HG02678 (cell line): Measurements from ENCODE around the gene AGAP4.
"Not testable (repeated sequence)": the region's sequence is repeated elsewhere in the genome, so short reads cannot be mapped to it uniquely, and the experiment has no call there.

Source experiments
- ATAC-seq: cut with Tn5 transposase; IDR thresholded peaks from one replicate; pipeline ENCODE4 v1.9.1; 2021; ENCODE audit warnings: mild to moderate bottlenecking, moderate library complexity; ENCODE audit not compliant: unreplicated experiment

The AGAP4 gene

GRCh38 chr10:45847400-45847799 is at the start of gene AGAP4:
TSS of gene AGAP4 (minus strand) at chr10:45847500. CDS start at chr10:45847347, 153 bp downstream.
- ATAC-seq: not testable (repeated sequence)

DNA sequence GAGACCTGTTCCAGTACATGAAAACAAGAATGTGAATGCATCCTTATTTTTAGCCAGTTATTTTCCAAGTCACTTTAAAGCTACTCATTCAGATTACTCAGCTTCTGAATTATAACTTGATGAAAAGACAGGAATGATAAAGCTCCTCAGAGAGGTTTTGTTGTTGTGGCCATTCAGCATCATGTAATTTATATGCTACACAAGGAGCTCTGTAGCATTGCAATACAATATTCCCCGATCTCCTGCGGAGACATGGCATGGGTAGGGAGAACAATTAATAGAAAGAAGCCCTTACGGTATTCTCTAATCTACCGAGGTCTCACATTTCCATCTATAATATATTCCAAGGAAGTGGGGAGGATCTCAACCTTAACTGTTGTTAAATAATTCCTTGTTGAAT is 43.4 kb upstream of the AGAP4 start:
- ATAC-seq: not testable (repeated sequence)

DNA sequence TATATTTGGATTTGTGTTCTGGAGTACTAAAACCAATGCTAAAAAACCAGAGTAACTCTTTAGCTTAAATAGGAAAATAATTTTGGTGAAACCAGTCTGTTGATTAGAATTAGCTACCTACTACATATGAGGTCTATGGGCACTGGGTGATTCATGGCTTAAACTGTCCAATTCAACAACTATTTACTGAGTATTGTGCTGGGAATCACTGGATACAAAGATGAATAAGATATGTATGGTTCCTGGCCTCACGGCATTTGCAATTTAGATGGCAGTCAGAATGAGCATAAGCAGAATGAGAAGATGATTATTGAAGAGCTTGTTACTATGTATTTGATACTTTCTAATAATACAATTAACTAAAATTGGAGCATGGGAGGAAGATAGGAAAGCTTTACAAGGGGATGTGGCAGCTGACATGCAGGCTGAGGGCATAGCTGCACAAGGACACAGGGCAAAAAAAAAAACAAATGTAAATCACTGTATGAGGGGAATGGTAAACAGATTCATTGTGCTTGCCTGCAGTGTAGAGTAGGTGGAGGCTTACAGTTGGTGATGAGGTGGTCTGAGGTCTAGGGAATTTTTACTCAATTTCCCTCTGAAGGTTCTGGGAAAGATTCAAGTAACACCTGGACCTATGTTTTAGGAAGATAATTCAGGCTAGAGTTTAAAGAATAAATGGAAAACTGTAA is 42.4 kb upstream of the AGAP4 start:
- ATAC-seq: not testable (repeated sequence)

DNA sequence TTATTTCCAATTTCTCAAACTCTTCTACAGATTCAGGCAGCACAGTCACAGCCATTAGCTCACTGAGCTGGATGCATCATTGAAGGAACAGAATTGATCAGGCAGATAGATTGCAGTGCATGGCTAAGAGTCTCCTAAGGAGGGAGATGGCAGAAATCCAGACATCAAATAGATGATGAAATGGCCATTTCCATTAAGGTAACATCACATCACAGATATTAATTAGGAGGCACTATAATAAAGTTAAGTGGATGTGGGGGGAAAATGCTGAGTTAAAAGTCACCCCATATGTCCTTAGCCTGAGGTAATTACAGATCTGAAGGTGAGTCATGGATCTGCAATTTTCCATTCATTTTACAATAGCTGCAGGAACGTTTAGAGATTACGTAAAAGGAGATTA is 35.6 kb upstream of the AGAP4 start:
- not testable (repeated sequence) for ATAC-seq

DNA sequence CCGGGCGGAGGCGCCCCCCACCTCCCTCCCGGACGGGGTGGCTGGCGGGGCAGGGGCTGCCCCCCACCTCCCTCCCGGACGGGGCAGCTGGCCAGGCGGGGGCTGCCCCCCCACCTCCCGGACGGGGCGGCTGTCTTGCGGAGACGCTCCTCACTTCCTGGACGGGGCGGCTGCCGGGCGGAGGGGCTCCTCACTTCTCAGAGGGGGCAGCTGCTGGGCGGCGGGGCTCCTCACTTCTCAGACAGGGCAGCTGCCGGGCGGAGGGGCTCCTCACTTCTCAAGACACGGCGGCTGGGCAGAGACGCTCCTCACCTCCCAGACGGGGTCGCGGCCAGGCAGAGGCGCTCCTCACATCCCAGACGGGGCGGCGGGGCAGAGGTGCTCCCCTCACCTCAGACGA is 18.1 kb upstream of the AGAP4 start:
- ATAC-seq: not testable (repeated sequence)

- ATAC-seq: not testable (repeated sequence)
Observed at GRCh38 chr10:45864264-45864663, 17.0 kb upstream of the AGAP4 start.

GRCh38 chr10:45863632-45864031 is 16.3 kb upstream of the AGAP4 start:
- not testable (repeated sequence) for ATAC-seq

- not testable (repeated sequence) for ATAC-seq
Observed at GRCh38 chr10:45857931-45858330, 10.6 kb upstream of the AGAP4 start.

- not testable (repeated sequence) for ATAC-seq
Observed at GRCh38 chr10:45848467-45848866, 1.2 kb upstream of the AGAP4 start.

DNA sequence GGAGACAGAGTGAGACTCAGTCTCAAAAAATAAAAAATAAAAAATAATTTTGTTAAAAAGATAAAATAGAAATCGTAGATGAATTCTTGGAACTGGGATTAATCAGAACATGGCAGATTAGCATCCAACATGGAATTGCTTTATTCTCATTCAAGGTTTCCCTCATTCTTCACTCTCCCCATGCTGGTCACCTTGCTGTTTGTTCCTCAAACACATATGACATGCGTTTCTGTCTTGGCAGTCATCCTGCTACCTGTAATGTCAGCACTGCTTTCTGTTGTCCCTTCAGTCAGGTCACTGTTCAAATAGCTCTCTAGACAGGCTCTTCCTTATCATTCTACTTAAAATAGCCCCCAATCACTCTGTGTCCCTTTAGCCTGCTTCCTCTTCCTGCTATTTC is 24.4 kb downstream of the AGAP4 start:
- ATAC-seq: not testable (repeated sequence)

- not testable (repeated sequence) for ATAC-seq
Observed at GRCh38 chr10:45820107-45820830, 27.0 kb downstream of the AGAP4 start.

DNA sequence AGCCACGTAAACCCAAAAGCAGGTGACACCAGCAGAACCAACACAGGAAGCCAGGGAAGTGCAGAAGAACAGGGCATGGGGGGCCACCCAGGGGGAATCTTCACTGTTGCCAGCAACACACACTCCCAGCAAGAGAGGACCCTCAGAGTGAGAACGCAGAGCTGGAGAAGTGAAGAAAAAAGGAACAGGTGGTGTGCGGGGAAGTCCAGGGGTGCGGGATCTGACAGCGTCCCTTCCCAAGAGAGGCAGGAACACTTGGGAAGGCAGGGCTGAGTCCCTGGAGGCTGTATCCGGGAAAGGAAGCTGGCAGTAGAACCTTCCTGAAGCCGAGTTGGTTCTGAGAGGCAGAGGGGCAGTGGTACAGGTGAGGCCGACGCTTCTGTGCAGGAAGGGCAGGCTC is 27.7 kb downstream of the AGAP4 start:
- ATAC-seq: no peak

DNA sequence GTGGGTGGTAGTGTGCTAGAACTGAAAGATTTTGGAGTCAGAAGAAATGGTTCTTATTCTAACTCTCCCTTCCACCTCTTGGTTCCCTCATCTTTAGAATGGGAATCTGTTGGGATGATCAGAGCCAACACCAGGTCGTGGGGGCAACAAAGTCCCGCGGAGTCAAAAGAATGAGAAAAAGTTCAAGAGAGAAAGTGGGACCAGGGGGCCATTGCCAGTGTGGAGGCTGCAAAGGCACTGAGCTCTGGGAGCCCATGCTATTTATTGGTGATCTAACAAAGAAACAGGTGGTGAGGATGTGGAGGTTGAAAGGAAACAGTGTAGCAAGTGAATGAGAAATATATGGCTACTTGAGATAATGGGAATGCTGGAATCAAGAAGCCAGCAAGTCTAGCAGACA is 29.4 kb downstream of the AGAP4 start:
- no peak for ATAC-seq

DNA sequence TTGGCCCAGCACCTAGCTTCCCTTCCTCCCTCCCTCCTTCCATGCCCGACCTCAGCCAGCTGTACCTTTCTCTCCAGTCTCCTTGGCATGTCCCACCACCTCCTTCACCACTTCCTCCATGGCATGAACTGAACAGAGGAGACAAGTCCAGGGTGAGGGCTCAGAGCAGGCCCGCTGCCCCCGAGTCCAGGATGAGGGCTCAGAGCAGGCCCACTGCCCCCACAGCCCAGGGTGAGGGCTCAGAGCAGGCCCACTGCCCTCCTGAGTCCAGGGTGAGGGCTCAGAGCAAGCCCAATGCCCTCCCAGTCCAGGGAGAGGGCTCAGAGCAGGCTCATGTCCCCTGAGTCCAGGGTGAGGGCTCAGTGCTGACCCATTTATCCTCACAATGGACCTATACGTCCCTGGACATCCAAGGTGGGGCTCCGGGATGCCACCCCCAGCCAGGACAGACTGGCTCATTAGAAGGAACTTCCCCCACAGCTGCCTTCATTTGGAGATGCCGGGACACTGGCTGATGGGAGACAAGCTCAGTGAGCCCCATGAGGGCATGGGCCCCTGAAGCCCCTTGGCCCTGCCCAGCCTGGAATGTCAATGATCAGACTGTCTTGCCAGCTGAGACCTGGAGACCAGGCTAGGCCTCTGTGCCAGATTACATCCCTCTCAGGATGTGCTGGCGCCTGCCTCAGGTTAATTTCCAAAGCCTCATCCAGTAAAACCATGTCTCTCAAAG is 30.0 kb downstream of the AGAP4 start:
- ATAC-seq: no peak

- not testable (repeated sequence) for ATAC-seq
Observed at GRCh38 chr10:45814146-45814545, 33.2 kb downstream of the AGAP4 start.

DNA sequence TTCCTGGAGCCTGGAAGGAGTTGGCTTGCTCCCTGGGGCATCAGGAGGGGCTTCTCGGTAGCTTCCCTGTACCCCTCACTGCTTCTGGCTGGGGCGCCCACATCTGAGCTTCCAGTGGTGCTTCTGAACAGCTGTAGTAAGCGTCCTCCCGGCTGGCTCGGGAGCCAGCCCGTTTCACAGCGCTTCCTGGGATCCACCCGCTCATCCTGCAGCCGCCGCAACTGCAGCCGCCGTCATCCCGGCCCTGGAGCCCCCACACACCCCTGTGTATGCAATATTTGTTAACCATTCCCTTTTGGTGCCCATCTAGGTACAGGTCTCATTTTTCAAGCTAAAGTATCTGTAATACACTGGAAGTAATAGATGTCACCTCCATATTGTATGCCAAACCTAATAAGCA is 34.3 kb downstream of the AGAP4 start:
- ATAC-seq: not testable (repeated sequence)

DNA sequence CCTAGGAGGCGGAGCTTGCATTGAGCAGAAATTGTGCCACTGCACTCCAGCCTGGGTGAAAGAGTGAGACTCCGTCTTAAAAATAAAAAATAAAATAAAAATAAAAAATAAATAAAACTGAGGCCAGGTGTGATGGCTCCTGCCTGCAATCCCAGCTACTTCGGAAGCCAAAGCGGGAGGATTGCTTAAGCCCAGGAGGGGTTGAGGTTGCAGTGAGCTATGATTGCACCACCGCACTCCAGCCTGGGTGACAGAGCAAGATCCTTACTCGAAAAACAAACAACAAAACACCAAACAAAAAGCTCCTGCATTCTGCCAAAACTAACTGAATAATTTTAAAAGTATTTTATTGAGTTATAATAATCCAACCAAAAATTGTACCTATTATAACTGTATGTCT is 36.2 kb downstream of the AGAP4 start:
- no peak for ATAC-seq

GRCh38 chr10:45809837-45810236 is 37.5 kb downstream of the AGAP4 start:
- ATAC-seq: no peak

- ATAC-seq: not testable (repeated sequence)
Observed at GRCh38 chr10:45804996-45805395, 42.3 kb downstream of the AGAP4 start.

- not testable (repeated sequence) for ATAC-seq
Observed at GRCh38 chr10:45803060-45804010, 44.0 kb downstream of the AGAP4 start.
